Stimulated activated CD4-positive, alpha-beta T cell treated with anti-CD3 and anti-CD28 coated beads, Interleukin-4, amount 100 ng/mL, for 48 hours (primary cell): Measurements from ENCODE around the gene PROM1.
A peak's percentile ranks its signal among the peaks of the same experiment; 100 is the strongest.

Experiments used
- DNase-seq, 2 donors: peaks; one replicate each; pipeline ENCODE4 v3.0.0-alpha.2; 2020; ENCODE audit warnings: low read depth in 2 of 2

PROM1 gene

DNA sequence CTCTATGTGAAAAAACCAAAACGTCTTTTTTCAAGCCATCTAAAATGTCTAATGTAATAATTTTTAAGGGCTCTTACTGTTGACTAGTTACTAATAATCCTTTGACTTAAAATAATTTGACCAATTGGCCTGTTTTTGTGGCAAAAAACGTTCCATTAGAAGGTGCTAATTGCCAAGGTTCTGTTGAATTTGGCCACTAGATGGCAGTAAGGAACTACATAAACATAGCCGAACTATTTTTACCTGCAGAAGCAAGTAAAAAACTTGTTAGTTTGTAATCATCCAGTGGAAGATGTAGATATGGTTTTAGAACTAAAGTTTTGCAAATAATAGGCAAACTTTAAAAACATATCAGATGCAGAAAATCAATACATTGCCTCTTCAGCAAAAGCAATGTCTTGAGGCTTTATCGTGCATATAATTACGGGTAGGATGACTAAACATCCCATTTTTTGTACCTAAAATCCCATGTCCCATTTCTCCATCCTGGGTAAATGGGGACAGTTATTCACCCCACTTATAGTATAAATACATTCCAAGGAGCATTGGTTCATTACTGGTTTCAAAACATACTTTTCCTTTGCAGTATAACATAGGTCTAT lies 57.6 kb downstream of the PROM1 start:
- no peak for DNase-seq

DNA sequence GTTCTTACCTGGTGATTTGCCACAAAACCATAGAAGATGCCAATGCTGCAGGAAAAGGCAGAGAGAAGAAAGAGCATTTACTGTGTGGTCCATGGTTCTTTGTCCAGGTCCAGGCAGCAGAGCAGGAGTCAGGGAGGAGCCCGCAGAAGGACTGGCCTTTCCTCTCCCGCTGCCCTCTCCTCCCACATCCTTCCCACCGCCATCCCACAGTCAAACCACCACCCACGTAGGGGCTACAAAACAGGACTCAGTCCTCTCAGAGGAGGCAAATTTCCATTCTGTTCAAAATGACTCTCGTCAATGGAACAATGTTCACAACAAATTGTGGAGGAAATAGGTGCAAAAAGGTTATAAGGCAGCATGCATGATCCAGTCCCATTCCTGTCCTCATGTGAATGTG lies 58.6 kb downstream of the PROM1 start:
- DNase-seq, result no peak

DNA sequence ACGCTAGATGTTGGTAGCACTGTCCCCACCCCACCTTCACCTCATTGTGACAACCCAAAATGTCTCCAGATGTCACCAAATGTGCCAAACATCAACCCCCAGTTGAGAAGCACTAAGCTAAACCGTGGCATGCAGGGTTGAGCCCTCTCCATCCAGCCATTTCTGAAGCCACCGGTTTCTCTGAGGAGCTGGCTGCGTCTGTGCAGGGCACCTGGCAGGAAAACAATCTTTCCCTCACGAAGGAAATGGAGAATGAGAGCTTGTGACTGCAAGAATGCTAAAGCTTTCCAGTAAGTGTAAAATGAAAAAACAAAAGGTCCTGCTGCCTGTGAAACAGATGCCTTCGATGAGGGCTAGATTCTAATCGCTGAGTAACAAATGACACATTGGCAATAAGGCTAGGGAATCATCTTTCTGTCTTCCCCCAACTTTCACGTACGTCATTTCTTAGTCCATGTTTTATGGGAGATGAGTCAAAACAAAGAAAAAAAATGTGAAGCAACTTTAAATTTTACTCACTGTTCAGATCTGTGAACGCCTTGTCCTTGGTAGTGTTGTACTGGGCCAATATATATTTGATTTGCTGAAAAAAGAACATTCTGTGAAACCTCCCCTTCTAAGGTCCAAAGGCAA lies 59.9 kb downstream of the PROM1 start:
- DNase-seq, result no peak

DNA sequence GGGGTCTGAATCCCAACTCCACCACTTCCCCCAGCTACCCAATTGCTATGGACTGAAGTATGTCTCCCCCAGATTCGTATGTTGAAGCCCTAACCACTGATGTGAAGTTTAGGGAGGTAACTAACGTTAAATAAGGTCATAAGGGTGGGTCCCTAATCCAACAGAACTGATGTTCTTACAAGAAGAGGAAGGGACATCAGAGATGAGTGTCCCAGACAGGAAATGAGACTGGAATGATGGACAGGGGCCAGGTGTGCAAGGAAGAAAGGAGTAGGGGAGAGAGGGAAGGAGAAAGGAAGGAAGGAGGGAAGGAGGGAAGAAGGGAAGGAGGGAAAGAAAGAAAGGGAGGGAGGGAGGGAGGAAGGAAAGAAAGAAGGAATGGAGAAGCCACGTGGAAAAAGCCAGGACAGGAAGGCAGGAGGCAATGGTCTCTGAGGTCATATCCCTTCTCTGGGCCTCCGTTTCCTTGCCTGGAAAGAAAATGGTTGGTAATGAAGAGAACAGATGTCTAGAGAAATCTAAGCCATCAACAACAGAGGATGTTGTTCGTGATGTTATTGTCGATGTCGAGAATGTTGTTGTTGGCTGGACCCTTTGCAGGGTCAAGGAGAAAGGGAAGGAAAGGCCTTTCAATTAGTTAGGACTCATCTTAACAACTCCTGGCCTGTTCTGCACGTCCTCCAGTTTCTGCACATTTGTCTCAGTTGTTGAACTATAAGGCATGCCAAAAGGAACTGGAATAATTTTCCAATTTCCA lies 61.8 kb downstream of the PROM1 start:
- no peak for DNase-seq

DNA sequence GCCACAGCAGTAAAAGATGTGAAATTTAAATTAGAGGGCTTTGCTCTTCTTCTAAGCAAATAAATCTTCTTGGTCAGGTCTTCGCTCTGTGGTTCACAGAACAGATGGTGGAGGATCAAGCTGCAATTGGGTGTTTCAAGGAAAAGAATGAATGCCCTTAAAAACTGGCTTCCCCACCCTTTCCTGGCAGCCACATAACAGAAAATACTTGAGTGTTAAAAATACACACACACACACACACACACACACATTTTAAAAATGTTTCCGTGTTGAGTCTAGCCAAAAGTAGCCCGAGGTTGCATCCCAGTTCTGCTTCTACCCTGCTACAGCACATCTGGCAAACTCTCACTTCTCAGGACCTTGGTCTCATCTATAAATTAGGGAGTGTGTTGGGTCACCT lies 64.2 kb downstream of the PROM1 start:
- DNase-seq, result no peak

DNA sequence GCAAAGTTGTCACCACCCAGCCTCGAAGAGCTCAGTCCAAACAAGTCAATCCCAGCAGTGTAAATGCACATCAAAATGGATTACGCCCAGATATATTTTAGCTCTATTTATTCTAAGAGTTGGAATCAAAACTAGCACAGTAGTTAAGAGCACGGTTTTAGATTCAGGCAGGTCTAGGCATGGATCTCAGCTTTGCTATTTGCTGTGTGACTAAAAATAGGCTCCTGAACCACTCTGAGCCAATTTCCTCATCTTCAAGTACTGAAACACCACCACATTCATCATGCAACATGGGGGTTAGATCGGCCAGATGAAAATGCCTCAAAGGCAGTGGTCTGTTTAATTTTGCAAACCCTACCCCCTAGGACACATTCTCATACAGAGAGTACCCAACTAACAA lies 65.0 kb downstream of the PROM1 start:
- DNase-seq, result no peak

DNA sequence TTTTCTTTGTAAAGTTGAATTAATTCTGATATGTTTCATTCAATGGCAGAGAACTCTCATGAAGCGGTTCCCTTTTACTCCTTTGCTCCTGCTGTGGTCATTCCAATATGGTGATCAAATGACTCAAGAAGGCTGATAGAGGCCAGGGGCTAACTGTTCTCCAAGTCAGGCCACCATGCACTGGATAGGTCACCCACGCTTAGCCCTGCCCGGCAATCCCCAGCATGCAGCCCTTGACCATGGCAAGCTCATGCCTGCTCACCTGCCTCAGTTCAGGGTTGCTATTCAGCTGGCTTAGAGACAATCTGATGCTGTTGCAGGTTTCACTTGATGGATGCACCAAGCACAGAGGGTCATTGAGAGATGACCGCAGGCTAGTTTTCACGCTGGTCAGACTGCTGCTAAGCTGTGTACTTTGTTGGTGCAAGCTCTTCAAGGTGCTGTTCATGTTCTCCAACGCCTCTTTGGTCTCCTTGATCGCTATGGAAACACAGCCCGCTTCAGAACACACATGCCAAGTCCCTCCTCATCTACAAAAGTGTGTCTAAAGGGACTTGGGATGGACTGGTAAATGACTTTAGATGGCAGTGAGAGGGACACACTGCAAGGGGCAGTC lies 65.7 kb downstream of the PROM1 start:
- DNase-seq, result no peak

DNA sequence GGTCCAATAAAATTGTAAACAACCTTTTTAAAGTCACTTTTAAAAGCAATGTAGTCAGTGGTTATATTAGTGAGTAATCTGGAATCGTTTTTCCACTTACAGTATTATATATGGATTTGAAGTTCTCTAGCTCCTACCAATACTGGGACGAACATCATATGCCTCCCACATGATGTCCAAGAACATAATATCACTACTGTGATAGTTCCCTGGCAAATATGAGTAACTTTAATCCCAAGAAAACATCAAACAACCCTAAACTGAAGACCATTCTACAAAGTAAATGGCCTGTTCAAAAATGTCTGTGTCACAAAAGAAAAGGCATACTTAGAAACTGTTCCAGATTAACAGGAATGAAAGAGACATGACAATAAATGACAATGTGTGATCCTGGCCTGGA lies 67.3 kb downstream of the PROM1 start:
- DNase-seq, result no peak

DNA sequence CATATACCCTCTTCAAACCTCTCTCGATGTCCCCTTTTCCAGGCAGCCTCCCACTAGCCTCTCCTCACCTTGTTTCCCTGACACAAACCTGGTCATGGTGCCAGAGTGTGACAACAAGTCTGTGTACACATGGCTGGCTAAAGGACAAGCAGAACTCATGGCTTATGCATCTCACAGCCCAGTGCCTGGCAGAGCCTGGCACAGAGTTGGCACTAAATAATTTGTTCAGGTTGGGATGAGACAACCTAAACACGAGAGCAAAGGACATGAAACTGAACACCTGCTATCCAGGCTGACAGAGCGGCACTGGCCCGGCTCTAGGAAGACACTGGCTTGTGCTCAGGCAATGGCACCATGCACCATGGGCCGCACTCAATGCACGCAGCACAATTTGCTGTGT lies 72.7 kb downstream of the PROM1 start:
- DNase-seq, result no peak

DNA sequence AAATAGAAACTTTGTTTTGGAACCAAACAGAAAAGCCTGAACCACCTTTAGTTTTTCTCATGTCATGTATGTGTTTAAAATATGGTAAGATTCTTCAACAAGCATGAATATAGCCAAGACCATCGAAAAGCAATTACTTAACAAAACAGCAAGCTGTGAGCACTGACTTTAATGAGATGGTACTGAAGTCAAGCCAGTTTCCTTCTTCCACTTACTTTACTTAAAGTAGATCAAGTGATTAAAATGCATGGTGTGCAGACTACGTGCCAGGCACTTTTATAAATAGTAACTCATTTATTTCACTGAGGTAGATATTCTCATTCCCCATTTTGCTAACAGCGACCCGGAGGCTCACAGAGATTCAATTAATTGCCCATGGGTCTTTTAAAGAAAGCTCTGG lies 74.7 kb downstream of the PROM1 start:
- DNase-seq, result no peak

DNA sequence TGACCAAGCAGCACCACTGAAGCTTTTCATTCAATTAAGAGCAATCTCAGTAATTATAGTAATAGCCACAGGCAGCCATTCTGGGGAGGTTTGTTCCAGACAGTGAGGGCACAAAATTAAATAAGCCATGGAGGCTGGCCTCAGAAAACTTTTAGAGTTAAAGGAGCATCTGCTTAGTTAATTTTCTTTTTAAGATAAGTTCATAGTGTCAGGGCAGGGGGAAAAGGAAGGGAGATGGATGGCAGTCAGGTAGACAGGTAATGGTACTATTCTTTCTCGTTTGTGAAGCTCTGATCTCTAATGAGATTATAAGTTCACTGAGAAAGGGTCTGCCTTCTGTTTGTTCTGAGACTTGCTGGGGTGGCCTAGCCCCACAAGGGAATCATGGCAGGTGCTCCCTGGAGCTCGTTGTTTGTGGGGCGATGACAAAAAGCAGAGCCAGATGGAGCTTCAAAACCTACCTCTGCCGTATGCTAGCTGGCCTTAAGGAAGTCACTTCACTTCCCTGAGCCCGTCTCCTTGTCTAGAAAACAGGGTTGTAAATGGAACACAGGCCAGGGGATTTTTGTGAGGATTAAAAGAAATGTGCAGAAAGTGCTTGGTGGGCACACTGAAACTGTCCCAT lies 76.2 kb downstream of the PROM1 start:
- DNase-seq, result no peak

DNA sequence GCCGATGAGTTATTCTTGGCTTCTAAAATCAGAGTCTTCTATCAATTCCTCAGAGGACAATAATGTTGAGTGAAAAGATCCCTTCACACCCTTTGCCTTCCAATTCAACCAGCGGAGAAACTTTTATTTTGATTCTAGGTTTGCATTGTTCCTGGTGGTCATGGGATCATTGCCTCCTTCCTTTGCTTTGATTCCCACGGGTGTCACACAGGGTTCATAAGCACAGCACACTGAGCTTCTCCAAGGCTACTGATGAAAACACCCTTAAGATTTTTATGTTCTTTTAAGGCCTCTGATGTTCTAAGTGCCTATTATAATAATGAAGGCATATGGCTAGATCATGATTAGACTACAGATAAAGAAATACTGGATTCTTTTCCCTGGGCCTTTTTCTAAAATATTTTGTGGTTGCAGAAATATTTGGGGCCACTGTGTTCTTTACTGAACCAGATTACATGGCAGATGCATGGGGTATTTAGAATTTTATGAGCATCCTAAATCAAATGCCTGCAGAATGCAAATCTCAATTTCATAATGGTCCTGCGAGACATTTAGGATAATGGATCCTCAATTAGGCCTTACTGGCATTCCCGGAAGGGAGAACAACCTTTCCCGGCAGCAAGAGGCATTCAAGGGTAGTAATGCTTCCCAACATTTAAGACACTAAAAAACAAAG lies 76.9 kb downstream of the PROM1 start:
- no peak for DNase-seq

DNA sequence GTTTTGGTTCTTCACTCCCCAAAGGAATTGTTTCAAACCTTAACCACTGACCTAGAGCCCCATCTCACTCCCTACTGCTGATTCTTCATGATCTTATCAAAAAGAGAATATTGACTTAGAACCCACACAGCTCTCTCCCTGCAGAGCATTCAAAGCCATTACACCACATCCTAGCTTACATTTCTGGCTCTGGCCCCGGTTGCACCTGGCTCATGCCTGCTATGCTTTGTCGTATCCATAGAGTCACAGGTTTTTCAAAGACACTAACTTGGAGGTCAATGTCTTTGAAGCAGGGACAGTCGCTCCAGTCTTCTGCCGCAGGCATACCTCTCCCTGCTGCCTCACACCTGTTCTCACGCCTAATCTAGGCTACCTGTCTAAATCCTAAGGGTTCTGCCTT lies 78.1 kb downstream of the PROM1 start:
- DNase-seq, result no peak

DNA sequence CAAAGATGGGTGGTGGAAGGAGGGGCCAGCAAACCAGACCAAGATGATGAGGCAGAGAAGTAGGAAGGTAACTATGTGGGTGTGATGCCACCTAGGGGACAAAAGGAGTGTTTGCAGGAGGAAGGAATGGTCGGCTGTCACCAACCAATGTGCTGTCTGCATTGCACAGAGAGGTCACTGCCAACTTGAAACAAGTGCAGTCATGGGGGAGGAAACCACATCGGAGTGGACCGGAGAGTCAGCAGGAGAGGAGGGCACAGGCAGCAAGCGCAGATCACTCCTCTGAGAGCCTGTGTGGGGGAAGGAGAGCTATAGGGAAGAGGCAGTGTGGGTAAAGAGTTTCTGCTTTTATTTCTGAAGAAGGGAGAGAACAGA lies 82.4 kb downstream of the PROM1 start:
- DNase-seq, result peak; percentile 14 to 25

DNA sequence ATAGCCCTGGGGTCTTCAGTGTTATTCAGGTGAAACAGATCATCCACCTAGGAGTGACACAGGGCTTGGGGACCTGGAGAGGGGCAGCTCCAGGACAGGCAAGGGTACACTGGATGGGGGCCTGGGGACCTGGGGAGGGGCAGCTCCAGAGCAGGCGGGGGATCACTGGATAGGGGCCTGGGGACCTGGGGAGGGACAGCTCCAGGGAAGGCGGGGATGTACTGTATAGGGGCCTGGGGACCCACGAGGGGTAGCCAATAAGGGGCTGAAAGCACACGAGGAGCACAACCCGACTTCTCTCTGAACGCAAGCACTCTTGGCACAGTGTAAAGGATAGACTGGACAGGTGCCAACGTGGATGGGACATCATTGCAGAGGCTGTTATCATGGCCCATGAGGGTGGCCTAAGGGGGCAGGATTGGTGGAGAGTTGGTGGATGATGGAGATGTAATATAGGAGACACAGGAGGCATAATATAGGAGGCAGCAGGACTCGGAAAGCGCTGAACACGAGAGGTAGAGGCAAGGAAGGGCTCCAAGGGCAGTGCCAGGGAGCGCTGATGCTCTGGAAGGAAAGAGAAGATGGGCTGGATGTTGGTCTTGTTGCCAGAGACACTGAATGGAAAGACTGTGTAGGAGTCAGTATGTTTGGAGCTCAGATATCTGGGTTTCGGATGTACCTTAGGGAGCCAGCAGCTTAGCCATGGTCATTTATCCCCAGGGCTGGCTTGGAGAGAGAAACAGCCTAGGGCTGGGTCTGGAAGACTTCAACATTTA lies 82.9 kb downstream of the PROM1 start:
- DNase-seq, result no peak

DNA sequence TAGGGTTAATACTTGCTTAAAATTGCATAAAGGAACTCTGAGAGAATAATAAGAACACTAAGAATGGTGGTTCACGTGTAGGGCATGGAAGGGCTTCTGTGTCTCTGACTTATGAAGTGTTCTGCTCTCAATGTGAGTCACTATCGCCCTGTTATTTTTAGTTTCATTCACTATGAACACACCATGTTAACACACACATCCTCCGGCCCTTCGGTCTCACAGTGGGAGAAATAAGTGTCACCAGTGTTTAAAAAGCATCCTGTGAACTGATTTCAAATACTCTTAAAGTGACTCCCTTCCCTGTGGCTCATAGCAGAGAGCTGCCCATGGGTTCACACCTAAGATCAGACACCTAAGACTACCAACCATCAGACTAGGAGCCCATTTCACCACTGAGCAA lies 87.0 kb downstream of the PROM1 start:
- DNase-seq, result no peak

DNA sequence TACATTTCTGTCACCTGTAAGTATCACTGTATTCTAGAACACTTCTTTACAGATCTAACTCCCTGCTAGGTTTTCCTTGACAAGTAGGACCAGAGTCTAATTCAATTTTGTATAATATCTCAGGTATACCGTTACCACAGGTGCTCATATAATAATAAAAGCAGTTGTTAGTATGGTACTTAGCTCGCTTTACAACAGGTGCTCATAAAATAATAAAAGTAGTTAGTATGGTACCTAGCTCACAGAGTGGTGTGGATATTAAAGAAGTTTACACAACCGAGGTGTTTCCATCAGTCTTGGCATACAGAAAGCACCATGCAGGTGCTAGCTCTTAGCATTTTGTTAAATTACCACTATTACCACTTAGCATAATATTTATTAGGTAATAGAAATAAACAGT lies 88.0 kb downstream of the PROM1 start:
- no peak for DNase-seq

DNA sequence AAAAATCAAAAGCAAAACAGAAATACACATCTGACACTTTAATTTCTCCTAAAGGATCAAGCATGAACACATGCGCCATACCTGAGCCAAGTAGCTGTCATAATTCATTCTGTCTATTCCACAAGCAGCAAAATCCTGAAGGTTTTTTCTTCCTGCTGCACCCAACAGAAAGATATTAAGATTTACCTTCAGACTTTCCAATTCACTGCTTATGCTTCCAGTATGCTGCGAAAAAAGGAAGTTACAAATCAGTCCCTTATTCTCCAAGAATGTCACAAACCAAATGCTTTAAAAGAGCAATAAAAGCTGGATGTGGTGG lies 91.7 kb downstream of the PROM1 start:
- no peak for DNase-seq

DNA sequence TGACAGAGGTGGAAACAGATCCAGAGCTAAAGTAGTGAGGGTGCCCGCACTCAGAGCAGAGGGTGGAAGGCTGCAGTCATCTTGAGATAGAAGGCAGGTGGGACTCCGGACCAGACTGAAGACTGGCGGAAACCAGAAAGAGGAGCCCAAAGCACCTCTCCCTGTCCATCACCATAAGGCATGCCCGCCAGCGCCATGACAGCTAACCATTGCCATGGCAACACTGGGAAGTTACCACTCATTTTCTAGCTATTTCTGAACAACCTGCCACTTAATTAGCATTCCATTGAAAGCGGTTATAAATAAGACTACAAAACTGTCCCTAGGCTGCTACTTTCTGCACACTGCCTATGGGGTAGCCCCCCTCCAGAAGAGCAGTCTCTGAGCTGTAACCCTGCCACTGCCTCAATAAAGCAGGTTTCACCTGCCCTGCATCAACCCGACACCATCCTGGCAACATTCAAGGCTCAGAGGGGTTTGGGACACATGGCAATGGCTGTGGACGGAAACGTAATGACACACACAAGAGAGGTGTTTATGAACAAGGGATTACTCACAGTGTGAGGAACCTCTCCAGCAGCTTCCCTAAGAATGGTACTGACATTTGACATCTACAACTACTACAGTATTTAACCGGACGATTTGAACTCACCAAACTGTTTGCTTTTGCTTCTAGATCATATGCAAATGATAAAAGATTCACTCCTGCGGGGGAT lies 93.1 kb downstream of the PROM1 start:
- no peak for DNase-seq

DNA sequence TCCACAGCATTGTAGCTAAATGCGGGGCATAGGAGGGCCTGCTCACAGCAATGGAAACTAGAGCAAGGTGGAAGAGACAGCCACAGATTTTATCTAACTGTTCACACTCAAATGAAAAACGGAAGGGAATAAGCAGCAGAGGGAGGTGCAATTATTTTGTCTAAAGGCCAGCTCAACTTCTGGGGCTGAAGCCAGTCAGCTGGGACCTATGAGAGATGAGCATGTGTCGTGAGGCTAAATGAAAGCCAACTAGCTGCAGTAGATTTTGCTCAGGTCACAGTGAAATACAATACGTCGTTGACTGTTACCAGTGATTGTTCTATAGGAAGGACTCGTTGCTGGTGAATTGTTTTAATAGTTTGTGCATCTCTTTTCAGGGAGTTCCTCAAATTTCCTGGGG lies 94.4 kb downstream of the PROM1 start:
- no peak for DNase-seq

DNA sequence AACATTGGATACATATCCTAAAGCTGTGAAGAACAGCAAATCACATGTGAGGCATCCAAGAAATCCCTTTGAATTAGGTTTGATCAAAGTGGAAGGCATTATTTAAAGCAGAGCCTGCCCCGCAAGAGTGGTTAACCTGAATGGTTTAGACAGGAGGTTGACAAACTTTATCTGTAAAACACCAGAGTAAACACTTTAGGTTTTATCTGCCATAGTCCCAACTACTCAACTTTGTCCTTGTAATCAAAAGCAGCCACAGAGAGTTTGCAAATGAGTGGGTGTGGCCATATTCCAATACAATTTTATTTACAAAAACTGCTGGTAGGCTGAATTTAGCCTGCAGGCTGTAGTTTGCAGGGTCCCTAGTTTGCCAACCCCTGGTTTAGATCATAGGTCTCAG lies 95.6 kb downstream of the PROM1 start:
- DNase-seq, result no peak
